ENCODE data around the gene ARID1B.

- TF ChIP-seq TAF1 (IDR thresholded peaks at IDR 0.05; ENCODE audit: borderline replicate concordance, insufficient read depth, low read length) (no peak), POLR2AphosphoS5 (IDR thresholded peaks at IDR 0.05; ENCODE audit: low read depth, low read length) (no peak), SIN3A (IDR thresholded peaks at IDR 0.05; ENCODE audit: borderline replicate concordance, insufficient read depth, low read length) (no peak)
Observed at GRCh38 chr6:157046776-157047175, 269.6 kb downstream of the ARID1B start.
